ENCODE results near the gene EEF2K.

DNA sequence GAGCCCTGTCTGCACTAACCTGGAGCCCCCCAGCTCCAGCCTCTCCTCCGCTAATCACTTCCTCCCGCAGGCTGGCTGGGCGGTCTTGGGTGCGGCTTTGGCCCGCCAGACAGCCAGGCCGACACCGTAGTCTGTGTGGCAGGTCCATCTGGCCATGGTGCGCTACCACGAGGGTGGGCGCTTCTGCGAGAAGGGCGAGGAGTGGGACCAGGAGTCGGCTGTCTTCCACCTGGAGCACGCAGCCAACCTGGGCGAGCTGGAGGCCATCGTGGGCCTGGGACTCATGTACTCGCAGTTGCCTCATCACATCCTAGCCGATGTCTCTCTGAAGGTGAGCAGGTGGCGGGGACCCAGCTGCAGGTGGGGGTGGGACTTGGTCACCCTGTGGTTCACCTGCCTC lies 60.5 kb downstream of the EEF2K start:
- TF ChIP-seq, protein P1, sequence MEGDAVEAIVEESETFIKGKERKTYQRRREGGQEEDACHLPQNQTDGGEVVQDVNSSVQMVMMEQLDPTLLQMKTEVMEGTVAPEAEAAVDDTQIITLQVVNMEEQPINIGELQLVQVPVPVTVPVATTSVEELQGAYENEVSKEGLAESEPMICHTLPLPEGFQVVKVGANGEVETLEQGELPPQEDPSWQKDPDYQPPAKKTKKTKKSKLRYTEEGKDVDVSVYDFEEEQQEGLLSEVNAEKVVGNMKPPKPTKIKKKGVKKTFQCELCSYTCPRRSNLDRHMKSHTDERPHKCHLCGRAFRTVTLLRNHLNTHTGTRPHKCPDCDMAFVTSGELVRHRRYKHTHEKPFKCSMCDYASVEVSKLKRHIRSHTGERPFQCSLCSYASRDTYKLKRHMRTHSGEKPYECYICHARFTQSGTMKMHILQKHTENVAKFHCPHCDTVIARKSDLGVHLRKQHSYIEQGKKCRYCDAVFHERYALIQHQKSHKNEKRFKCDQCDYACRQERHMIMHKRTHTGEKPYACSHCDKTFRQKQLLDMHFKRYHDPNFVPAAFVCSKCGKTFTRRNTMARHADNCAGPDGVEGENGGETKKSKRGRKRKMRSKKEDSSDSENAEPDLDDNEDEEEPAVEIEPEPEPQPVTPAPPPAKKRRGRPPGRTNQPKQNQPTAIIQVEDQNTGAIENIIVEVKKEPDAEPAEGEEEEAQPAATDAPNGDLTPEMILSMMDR (IDR thresholded peaks at IDR 0.05), result no peak
- TF ChIP-seq EZH2 (IDR thresholded peaks at IDR 0.05; ENCODE audit: borderline replicate concordance, insufficient read depth, low read depth, low read length, poor library complexity, severe bottlenecking), result no peak
